GM15510 (cell line): Measurements from ENCODE around the gene NAPB.

ENCODE experiments used
- POLR2A ChIP-seq: IDR thresholded peaks from 3 replicates; pipeline ENCODE4 v1.6.1; 2011; ENCODE audit warnings: borderline replicate concordance; ENCODE audit not compliant: insufficient read length; ENCODE audit errors: extremely low read depth

NAPB gene

GRCh38 chr20:23399568-23400241 lies 21.6 kb downstream of the NAPB start:
- TF ChIP-seq POLR2A = no peak

- TF ChIP-seq POLR2A = no peak
Observed at GRCh38 chr20:23397961-23398360, 23.3 kb downstream of the NAPB start.

DNA sequence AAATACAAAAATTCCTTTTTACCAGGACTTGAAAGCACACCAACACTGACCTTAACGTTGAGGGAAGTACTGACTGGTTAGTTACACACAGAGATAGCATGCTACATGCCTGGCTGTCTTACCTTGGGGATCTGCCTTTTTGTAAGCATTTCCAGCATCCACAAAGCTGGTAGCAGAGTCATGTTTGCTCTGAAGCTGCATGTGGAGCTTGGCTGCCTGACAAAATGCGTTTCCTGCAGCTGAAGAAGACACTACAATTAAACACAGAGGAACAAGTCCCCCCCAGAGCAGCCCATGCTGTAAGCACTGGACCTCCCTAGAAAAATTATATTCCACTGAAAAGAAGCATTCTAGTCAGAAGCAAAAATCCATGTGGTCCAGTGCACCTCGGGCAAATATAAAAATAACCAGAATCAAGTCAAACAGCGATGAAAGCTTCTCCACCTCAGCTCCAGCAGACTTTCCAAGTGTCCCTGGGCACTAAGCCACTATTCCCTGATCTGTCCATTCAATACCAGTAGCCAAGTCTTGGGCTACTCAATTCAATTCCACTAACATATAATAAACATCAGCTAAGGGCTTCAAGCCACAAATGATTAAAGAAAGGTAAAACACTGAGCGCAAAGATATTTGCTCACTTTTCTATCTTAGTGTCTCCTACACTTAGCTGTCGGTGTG lies 24.2 kb downstream of the NAPB start:
- no peak for TF ChIP-seq POLR2A

- TF ChIP-seq POLR2A = no peak
Observed at GRCh38 chr20:23393996-23394775, 27.1 kb downstream of the NAPB start.

DNA sequence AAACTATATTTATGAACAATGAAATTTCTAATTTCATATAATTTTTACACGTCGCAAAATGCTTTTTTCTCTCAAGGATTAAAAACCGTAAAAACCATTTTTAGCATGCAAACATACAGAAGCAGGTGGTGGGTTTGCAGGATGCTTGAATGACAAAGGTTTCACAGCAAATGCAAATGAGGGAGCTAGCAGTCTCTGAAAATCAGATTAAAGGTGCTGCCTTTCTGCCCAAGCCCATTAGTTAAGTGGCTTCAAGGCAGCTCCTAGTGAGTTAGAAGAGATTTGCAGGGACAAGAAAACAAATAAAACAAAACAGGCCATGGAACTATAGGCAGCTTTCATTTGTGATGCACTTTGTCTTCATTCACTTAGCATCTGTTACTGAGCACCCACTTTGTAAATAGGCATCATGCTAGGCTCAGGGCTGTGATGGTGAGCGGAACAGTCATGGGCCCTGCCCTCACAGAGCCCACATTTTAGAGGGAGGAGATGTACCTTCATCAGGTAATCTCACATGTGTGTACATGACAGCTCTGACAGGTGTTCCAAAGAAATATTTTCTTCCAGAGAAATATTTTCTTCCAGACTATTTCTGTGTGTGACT lies 29.5 kb downstream of the NAPB start:
- no peak for TF ChIP-seq POLR2A

DNA sequence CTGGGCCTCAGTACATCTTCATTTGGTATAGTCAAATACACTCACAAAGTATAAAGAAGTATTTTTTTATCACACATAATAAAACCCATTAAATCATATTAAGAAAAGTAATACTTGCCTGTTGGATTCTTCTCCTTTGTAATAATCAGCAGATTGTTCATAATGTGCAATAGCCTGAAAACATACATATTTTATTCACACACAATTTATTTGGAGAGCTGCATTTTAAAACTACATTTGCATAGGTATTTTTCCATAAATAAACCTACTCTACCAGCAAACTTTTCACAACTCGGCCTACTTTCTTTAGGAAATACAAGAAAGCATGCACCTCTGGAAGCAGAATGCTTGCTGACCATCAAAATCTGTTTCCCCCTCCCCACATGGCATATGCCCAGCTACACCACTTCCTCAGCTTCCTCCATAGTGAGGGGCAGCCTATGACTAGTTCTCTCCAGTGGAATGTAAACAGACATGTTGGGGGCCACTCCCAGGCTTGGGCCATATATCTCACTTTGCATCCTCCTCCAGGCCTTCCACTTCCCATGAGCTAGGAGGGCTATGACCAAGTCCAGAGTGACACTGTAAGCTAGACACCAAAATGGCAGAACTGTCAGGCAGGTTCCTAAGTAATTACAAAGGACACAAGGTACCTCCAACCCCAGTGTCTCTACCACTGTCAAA lies 31.1 kb downstream of the NAPB start:
- no peak for TF ChIP-seq POLR2A

- no peak for TF ChIP-seq POLR2A
Observed at GRCh38 chr20:23387118-23387443, 34.2 kb downstream of the NAPB start.

DNA sequence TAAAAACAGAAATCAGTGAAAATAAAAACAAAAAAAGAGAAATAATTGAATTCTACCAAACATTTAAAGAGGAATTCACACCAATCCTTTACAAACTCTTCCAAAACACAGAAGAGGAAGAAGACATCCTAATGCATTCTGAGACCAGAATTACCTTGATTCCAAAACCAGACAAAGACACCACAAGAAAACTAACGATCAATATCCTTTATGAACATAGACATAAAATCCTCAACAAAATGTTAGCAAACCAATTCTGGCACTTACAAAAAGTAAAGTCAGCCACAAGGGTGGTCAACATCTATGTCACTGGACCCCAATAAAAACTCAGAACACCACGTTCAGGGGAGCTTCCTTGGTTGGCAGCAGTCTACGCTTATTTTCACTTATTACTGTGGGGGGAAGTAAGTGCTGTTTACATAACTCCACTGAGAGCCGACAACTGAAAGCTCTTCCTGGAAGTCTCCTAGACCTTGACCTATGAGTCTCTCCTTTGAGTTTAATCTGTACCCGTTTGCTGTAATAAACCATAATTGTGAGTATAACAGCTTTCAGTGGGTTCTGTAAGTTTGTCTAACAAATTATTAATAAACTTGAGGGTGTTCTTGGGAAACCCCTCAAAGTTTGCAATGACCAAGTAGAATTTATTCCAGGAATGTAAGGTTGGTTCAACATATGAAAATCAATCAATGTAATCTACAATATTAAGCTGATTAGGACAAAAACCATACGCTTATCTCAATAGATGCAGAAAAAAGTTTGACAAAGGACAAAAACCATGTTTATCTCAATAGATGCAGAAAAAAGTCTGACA lies 34.8 kb downstream of the NAPB start:
- TF ChIP-seq POLR2A = no peak

DNA sequence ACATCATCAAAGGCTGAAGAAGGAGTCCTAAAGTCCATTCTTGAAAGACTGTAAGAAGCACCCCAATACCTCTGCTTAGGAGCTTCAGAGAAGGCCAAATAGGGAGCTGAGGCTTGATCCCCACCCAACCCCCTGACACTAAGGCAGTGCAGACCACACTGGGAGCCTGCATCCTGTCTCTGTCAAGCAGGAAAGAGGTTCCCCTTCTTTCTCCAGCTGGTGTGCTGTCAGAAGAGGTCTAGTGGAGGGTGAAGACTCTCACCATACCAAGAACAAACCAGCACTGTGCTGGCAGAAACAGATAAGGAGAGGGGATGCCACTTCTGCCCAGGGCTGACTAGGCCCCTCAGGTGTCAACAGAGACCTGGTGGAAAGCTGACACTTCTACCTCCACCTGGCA lies 39.4 kb downstream of the NAPB start:
- no peak for TF ChIP-seq POLR2A

DNA sequence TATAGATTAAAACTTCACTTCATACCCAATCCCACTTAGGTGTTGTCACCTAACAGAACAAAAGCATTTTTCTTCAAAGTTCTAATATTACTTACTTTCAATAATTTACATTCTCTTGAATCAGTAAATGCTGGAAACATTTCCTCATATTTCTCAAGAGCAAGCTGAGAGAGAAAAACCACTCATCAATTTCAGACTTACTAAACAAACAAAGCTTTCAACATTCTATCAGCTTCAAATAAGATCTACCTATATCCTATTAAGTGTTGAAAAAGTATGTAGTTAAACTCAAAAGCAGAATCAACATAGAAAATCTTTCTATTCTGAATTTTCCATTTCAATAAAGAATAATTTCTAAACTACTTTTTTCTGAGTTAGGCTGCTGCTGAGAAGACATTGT lies 41.5 kb downstream of the NAPB start:
- TF ChIP-seq POLR2A = no peak

DNA sequence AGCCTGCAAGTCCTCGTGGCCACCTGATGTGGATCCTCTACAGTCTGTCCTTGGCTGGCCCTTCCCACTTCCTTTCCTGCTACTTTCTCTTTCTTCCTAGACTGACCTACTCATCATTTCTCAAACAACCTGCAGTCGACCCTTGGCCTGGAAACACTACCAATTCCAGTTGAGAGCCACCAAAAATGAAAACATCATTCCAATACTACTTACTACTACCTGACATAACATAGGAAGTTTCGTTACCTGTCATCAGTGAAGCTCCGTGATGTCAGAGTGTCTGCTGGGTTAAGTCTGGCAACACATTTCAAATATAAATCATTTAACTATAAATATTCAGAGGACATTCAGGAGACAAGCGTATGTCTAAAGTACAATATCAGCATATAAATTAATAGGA lies 45.5 kb downstream of the NAPB start:
- no peak for TF ChIP-seq POLR2A

DNA sequence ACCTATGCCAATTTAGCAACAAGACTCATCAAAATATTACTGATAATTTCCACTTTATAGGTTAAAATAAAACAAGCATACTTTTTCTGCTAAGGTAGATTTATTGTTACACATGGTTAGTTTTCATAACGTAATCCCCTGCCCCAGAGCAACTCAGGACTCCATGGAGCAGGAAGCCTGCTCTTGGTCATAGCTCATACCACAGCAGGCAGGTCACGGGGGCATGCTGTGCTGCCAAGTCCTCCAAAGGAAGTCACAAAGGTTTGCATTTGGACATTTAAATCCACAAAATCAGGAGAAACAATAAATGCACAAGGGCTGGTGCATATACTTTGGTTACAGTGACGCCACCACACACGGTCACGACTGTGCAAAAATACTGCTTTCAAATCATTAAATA lies 46.8 kb downstream of the NAPB start:
- no peak for TF ChIP-seq POLR2A

DNA sequence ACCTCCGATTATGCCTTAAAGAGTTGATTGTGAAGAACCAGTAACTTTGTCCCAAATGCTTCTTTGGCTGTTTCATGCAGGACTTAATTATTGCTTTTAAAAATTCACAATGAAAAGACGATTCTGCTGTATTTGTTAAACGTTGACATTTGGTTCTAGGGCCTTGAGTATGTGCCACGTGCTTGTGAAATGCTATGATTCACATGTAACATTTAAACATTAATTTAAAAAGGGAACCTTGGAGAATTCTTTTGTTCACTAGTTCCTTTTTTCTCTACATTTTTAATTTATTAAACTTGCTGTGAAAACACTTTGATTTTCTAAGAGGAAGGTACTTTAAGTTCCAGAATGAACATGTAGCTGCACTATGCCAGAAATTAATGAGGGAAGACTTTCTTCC lies 49.8 kb downstream of the NAPB start:
- no peak for TF ChIP-seq POLR2A

- TF ChIP-seq POLR2A = no peak
Observed at GRCh38 chr20:23370873-23371272, 50.4 kb downstream of the NAPB start.

DNA sequence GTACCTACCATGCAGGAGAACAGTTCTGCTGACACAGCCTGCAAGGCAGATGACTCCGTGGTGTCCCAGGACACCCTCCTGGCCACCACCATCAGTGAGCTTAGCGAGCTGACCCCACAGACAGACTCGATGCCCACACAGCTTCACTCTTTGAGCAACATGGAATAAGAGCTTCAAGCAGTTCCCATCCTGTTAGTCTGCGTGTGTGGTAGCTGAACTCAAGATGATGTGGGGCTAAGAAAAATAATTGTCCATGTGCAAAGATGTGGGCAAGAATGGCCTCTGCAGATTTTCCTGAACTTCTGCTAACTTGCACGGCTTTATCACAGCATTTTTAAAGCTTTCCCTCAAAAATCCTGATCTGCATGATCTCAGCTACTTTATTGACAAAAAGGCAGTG lies 51.0 kb downstream of the NAPB start:
- no peak for TF ChIP-seq POLR2A
